ENCODE data around the gene PTPRZ1.

PTPRZ1 gene

DNA sequence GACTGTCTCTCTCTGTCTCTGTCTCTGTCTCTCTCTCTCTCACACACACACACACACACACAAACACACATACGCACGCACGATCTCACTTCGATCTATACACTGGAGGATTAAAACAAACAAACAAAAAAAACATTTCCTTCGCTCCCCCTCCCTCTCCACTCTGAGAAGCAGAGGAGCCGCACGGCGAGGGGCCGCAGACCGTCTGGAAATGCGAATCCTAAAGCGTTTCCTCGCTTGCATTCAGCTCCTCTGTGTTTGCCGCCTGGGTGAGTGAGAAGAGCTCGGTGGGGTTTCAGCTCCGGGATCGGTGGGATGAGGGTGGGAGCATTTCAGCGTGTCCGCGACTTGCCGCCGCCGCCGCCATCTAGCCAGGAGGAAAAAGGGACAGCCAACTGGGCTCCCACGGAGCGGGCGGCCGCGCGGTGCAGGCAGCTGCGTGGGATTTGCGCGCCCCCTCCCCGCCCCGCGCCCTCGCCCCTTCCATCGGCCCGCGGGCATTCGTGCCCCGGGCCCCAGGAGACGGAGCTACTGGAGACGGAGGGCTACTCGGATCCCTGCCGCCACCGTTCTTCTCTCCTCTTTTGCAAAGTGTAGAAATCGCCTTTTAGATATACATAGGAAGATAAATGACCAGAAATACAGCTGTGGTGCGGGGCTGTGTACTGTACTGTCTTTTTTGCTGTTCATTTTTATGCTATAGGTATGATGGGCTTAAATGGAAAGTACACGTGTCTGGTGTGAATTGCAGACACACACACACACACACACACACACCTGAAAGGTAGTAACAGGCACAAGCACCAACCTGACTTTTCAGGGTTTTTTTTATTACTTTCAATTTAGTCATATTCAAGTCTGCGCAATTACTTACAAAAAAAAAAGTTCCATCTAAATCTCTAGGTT lies 581 bp downstream of the PTPRZ1 start:
- no peak overlapping the region for H2BK15ac ChIP-seq (ENCODE audit: low read depth, poor library complexity, severe bottlenecking)
- H3K14ac ChIP-seq (ENCODE audit: low read length in 2 of 2) = peak overlapping the region in 1 of 2 experiments; percentile 49
- H3K27me3 ChIP-seq (ENCODE audit: control insufficient read depth in 1 of 2, insufficient read depth in 1 of 2, low read length in 2 of 2) = peaks cover 20 to 26% of the 10 kb centered on the region in 2 experiments
- no peak overlapping the region for H2AK5ac ChIP-seq (ENCODE audit: low read length, severe bottlenecking)
- H4K91ac ChIP-seq (ENCODE audit: low read length) = no peak overlapping the region
- H3K23ac ChIP-seq (ENCODE audit: low read length in 2 of 2) = peak overlapping the region in 1 of 2 experiments; percentile 5
- H2AFZ ChIP-seq (ENCODE audit: low read depth, low read length) = peak overlapping the region; percentile 86
- under 1% methylated on average over 43 of the region's 51 CpGs for WGBS
- no peak overlapping the region for H2BK5ac ChIP-seq (ENCODE audit: low read depth, low read length, poor library complexity, severe bottlenecking)
- peak overlapping the region; percentile 74 for H3K4me2 ChIP-seq (ENCODE audit: low read length, poor library complexity, severe bottlenecking)
- H3K4me1 ChIP-seq (ENCODE audit: control insufficient read depth, insufficient read depth, low read depth, low read length) = peaks cover 3% of the 10 kb centered on the region
- H2BK120ac ChIP-seq (ENCODE audit: low read depth, low read length) = no peak overlapping the region
- H3K36me3 ChIP-seq (ENCODE audit: control insufficient read depth in 1 of 2, insufficient read depth in 2 of 2, low read depth in 1 of 2, low read length in 2 of 2) = no peaks in the 10 kb centered on the region
- H4K8ac ChIP-seq (ENCODE audit: low read length) = no peak overlapping the region
- peak overlapping the region; percentile 62 to 87 for H3K4me3 ChIP-seq (ENCODE audit: insufficient read depth in 1 of 2, low read depth in 1 of 2, low read length in 2 of 2)
- H3K18ac ChIP-seq (ENCODE audit: low read depth in 1 of 2, low read length in 2 of 2) = no peak overlapping the region
- peak overlapping the region; percentile 73 for H3K9ac ChIP-seq (ENCODE audit: low read length)
- H3K27ac ChIP-seq (ENCODE audit: low read length, poor library complexity, severe bottlenecking) = no peak overlapping the region
- H3K9me3 ChIP-seq (ENCODE audit: control insufficient read depth, low read length) = no peaks in the 10 kb centered on the region
- DNase-seq = peak; percentile 38
- no peaks in the 10 kb centered on the region for H3K79me1 ChIP-seq (replicated peaks; ENCODE audit: low read length, poor library complexity, severe bottlenecking)
- H2BK12ac ChIP-seq (ENCODE audit: low read length in 2 of 2) = no peak overlapping the region
- no peak overlapping the region for H3K4ac ChIP-seq (ENCODE audit: low read depth in 1 of 2, low read length in 2 of 2)

GRCh38 chr7:121874298-121874697 lies 1.3 kb downstream of the PTPRZ1 start:
- Histone ChIP-seq H2AFZ (ENCODE audit: low read depth, low read length) (no peak overlapping the region), H3K4me3 (ENCODE audit: insufficient read depth in 1 of 2, low read depth in 1 of 2, low read length in 2 of 2) (peak overlapping the region in 1 of 2 experiments; percentile 87), H3K14ac (ENCODE audit: low read length in 2 of 2) (no peak overlapping the region), H3K27me3 (ENCODE audit: control insufficient read depth in 1 of 2, insufficient read depth in 1 of 2, low read length in 2 of 2) (peaks cover 20 to 26% of the 10 kb centered on the region in 2 experiments), H4K8ac (ENCODE audit: low read length) (no peak overlapping the region), H3K4me1 (ENCODE audit: control insufficient read depth, insufficient read depth, low read depth, low read length) (peaks cover 3% of the 10 kb centered on the region), H2BK120ac (ENCODE audit: low read depth, low read length) (no peak overlapping the region), H4K91ac (ENCODE audit: low read length) (no peak overlapping the region), H2AK5ac (ENCODE audit: low read length, severe bottlenecking) (no peak overlapping the region), H3K79me1 (replicated peaks; ENCODE audit: low read length, poor library complexity, severe bottlenecking) (no peaks in the 10 kb centered on the region), H2BK15ac (ENCODE audit: low read depth, poor library complexity, severe bottlenecking) (no peak overlapping the region), H3K18ac (ENCODE audit: low read depth in 1 of 2, low read length in 2 of 2) (no peak overlapping the region), H3K4ac (ENCODE audit: low read depth in 1 of 2, low read length in 2 of 2) (no peak overlapping the region), H2BK5ac (ENCODE audit: low read depth, low read length, poor library complexity, severe bottlenecking) (no peak overlapping the region), H3K36me3 (ENCODE audit: control insufficient read depth in 1 of 2, insufficient read depth in 2 of 2, low read depth in 1 of 2, low read length in 2 of 2) (no peaks in the 10 kb centered on the region), H3K9ac (ENCODE audit: low read length) (no peak overlapping the region), H3K9me3 (ENCODE audit: control insufficient read depth, low read length) (no peaks in the 10 kb centered on the region), H3K4me2 (ENCODE audit: low read length, poor library complexity, severe bottlenecking) (no peak overlapping the region), H3K23ac (ENCODE audit: low read length in 2 of 2) (no peak overlapping the region), H2BK12ac (ENCODE audit: low read length in 2 of 2) (no peak overlapping the region), H3K27ac (ENCODE audit: low read length, poor library complexity, severe bottlenecking) (no peak overlapping the region)
- 19% methylated on average over 7 of the region's 9 CpGs for WGBS
- no peak for DNase-seq

DNA sequence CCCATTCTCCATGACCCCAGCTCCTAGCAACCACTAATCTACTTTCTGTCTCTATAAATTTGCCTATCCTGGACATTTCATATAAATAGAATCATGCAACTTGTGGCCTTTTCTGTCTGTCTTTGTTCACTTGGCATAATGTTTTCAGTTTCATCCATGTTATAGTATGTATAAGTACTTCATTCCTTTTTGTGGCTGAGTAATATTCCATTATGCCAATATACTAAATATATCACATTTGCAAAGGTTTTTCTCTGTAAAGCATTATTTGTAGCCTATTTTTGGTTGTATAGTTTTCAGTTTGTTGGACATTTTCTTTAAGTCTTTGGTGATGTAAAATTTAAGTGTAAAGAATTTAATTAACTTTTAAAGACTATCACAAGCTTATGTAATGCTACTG lies 2.2 kb downstream of the PTPRZ1 start:
- Histone ChIP-seq H3K36me3 (ENCODE audit: control insufficient read depth in 1 of 2, insufficient read depth in 2 of 2, low read depth in 1 of 2, low read length in 2 of 2) (no peaks in the 10 kb centered on the region), H2BK5ac (ENCODE audit: low read depth, low read length, poor library complexity, severe bottlenecking) (no peak overlapping the region), H3K9me3 (ENCODE audit: control insufficient read depth, low read length) (no peaks in the 10 kb centered on the region), H3K18ac (ENCODE audit: low read depth in 1 of 2, low read length in 2 of 2) (no peak overlapping the region), H3K4ac (ENCODE audit: low read depth in 1 of 2, low read length in 2 of 2) (no peak overlapping the region), H3K23ac (ENCODE audit: low read length in 2 of 2) (no peak overlapping the region), H3K4me3 (ENCODE audit: insufficient read depth in 1 of 2, low read depth in 1 of 2, low read length in 2 of 2) (no peak overlapping the region), H3K14ac (ENCODE audit: low read length in 2 of 2) (no peak overlapping the region), H2AK5ac (ENCODE audit: low read length, severe bottlenecking) (no peak overlapping the region), H2BK120ac (ENCODE audit: low read depth, low read length) (no peak overlapping the region), H4K8ac (ENCODE audit: low read length) (no peak overlapping the region), H2AFZ (ENCODE audit: low read depth, low read length) (no peak overlapping the region), H3K79me1 (replicated peaks; ENCODE audit: low read length, poor library complexity, severe bottlenecking) (no peaks in the 10 kb centered on the region), H3K4me1 (ENCODE audit: control insufficient read depth, insufficient read depth, low read depth, low read length) (peaks cover 3% of the 10 kb centered on the region), H3K27ac (ENCODE audit: low read length, poor library complexity, severe bottlenecking) (no peak overlapping the region), H3K27me3 (ENCODE audit: control insufficient read depth in 1 of 2, insufficient read depth in 1 of 2, low read length in 2 of 2) (peaks cover 20 to 26% of the 10 kb centered on the region in 2 experiments), H2BK15ac (ENCODE audit: low read depth, poor library complexity, severe bottlenecking) (no peak overlapping the region), H3K9ac (ENCODE audit: low read length) (no peak overlapping the region), H3K4me2 (ENCODE audit: low read length, poor library complexity, severe bottlenecking) (no peak overlapping the region), H4K91ac (ENCODE audit: low read length) (no peak overlapping the region), H2BK12ac (ENCODE audit: low read length in 2 of 2) (no peak overlapping the region)
- no peak for DNase-seq

- H4K8ac ChIP-seq (ENCODE audit: low read length) = no peak overlapping the region
- no peaks in the 10 kb centered on the region for H3K79me1 ChIP-seq (replicated peaks; ENCODE audit: low read length, poor library complexity, severe bottlenecking)
- no peaks in the 10 kb centered on the region for H3K36me3 ChIP-seq (ENCODE audit: control insufficient read depth in 1 of 2, insufficient read depth in 2 of 2, low read depth in 1 of 2, low read length in 2 of 2)
- no peak overlapping the region for H3K9ac ChIP-seq (ENCODE audit: low read length)
- no peak overlapping the region for H3K18ac ChIP-seq (ENCODE audit: low read depth in 1 of 2, low read length in 2 of 2)
- no peak overlapping the region for H2AK5ac ChIP-seq (ENCODE audit: low read length, severe bottlenecking)
- no peak overlapping the region for H2BK12ac ChIP-seq (ENCODE audit: low read length in 2 of 2)
- H3K4me1 ChIP-seq (ENCODE audit: control insufficient read depth, insufficient read depth, low read depth, low read length) = peaks cover 3% of the 10 kb centered on the region
- no peak overlapping the region for H2BK5ac ChIP-seq (ENCODE audit: low read depth, low read length, poor library complexity, severe bottlenecking)
- no peak overlapping the region for H4K91ac ChIP-seq (ENCODE audit: low read length)
- H3K23ac ChIP-seq (ENCODE audit: low read length in 2 of 2) = no peak overlapping the region
- no peak overlapping the region for H3K14ac ChIP-seq (ENCODE audit: low read length in 2 of 2)
- WGBS = 83% methylated on average over 4 of the region's 5 CpGs
- no peak overlapping the region for H2AFZ ChIP-seq (ENCODE audit: low read depth, low read length)
- H3K27ac ChIP-seq (ENCODE audit: low read length, poor library complexity, severe bottlenecking) = no peak overlapping the region
- peaks cover 9 to 15% of the 10 kb centered on the region in 2 experiments for H3K27me3 ChIP-seq (ENCODE audit: control insufficient read depth in 1 of 2, insufficient read depth in 1 of 2, low read length in 2 of 2)
- H3K4me3 ChIP-seq (ENCODE audit: insufficient read depth in 1 of 2, low read depth in 1 of 2, low read length in 2 of 2) = no peak overlapping the region
- no peak overlapping the region for H2BK120ac ChIP-seq (ENCODE audit: low read depth, low read length)
- H3K4ac ChIP-seq (ENCODE audit: low read depth in 1 of 2, low read length in 2 of 2) = no peak overlapping the region
- H3K9me3 ChIP-seq (ENCODE audit: control insufficient read depth, low read length) = no peaks in the 10 kb centered on the region
- H3K4me2 ChIP-seq (ENCODE audit: low read length, poor library complexity, severe bottlenecking) = no peak overlapping the region
- H2BK15ac ChIP-seq (ENCODE audit: low read depth, poor library complexity, severe bottlenecking) = no peak overlapping the region
- DNase-seq = no peak
Observed at GRCh38 chr7:121876656-121877500, 3.9 kb downstream of the PTPRZ1 start.
